ENCODE results near the gene FBLN2.

DNA sequence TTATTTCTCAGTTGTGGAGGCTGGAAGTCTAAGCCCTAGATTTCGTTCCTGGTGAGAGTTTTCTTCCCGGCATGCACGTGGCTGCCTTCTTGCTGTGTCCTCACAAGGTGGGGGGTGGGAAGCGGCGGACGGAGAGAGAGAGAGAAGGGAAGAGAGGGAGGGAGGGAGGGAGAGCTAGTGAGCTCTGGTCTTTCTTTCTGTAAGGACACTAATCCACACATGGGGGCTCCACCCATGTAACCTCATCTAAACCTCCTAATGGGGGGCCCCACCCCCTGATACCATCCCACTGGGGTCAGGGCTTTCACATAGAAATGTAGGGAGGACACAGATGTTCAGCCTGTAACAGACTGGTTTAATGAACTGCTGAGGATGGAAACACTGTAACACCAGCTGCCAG, 7.3 kb downstream of the FBLN2 start:
- TF ChIP-seq POLR2A (IDR thresholded peaks at IDR 0.05): no peak
- TF ChIP-seq, protein P1, sequence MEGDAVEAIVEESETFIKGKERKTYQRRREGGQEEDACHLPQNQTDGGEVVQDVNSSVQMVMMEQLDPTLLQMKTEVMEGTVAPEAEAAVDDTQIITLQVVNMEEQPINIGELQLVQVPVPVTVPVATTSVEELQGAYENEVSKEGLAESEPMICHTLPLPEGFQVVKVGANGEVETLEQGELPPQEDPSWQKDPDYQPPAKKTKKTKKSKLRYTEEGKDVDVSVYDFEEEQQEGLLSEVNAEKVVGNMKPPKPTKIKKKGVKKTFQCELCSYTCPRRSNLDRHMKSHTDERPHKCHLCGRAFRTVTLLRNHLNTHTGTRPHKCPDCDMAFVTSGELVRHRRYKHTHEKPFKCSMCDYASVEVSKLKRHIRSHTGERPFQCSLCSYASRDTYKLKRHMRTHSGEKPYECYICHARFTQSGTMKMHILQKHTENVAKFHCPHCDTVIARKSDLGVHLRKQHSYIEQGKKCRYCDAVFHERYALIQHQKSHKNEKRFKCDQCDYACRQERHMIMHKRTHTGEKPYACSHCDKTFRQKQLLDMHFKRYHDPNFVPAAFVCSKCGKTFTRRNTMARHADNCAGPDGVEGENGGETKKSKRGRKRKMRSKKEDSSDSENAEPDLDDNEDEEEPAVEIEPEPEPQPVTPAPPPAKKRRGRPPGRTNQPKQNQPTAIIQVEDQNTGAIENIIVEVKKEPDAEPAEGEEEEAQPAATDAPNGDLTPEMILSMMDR (IDR thresholded peaks at IDR 0.05): no peak
- TF ChIP-seq POLR2AphosphoS5 (IDR thresholded peaks at IDR 0.05; ENCODE audit: insufficient read depth in 1 of 2, low read depth in 1 of 2): no peak

All from vagina (tissue), 2 donors.